SK-N-MC (cell line): ENCODE results near the gene RTN3.
"Not testable (repeated sequence)": the region's sequence is repeated elsewhere in the genome, so short reads cannot be mapped to it uniquely, and the experiment has no call there.

Source experiments
- DNase-seq: peaks from one replicate; pipeline ENCODE4 v3.0.0-alpha.2; 2011; ENCODE audit warnings: low read depth, low spot score
- H3K27ac ChIP-seq: fragments of 200-600 bp; sonication (generic); 2 replicates; pipeline ENCODE4 v1.5.1; 2016; ENCODE audit warnings: mixed run types
- H3K36me3 ChIP-seq: fragments of 200-600 bp; sonication (generic); 2 replicates; pipeline ENCODE4 v1.6.1; 2017; ENCODE audit warnings: antibody characterized with exemption, low read length, mixed read lengths; ENCODE audit not compliant: insufficient read depth
- H3K4me3 ChIP-seq: fragments of 200-600 bp; sonication (generic); 2 replicates; pipeline ENCODE4 v1.5.1; 2016
- H3K9ac ChIP-seq: fragments of 200-600 bp; sonication (generic); 2 replicates; pipeline ENCODE4 v1.8.0; 2017; ENCODE audit warnings: mixed run types, mixed read lengths; ENCODE audit not compliant: insufficient read length
- H3K9me3 ChIP-seq: fragments of 200-600 bp; sonication (generic); 2 replicates; pipeline ENCODE4 v1.6.1; 2017; ENCODE audit warnings: low read depth, mild to moderate bottlenecking, antibody characterized with exemption, low read length, moderate library complexity, mixed read lengths
- EZH2 ChIP-seq: fragments of 200-600 bp; sonication (generic); IDR thresholded peaks from one replicate; pipeline ENCODE4 v1.6.1; 2017; ENCODE audit warnings: antibody characterized with exemption
- FOXP2 ChIP-seq: optimal IDR thresholded peaks from 2 replicates; pipeline ENCODE3; 2011; ENCODE audit warnings: mild to moderate bottlenecking, moderate library complexity; ENCODE audit not compliant: insufficient read depth; ENCODE audit errors: extremely low read length, control extremely low read depth
- POLR2AphosphoS5 ChIP-seq: IDR thresholded peaks from 2 replicates; pipeline ENCODE4 v1.6.1; 2012; ENCODE audit warnings: mild to moderate bottlenecking, low read depth, low read length, borderline replicate concordance

Gene RTN3

GRCh38 chr11:63672156-63672463 lies 9.2 kb upstream of the RTN3 start:
- Histone ChIP-seq H3K9me3 (no peaks in the 10 kb centered on the region), H3K36me3 (no peaks in the 10 kb centered on the region; the same call in 1 of the 2 replicates), H3K27ac (no peak overlapping the region), H3K4me3 (no peak overlapping the region), H3K9ac (no peak overlapping the region)
- TF ChIP-seq FOXP2 (no peak), POLR2AphosphoS5 (no peak), EZH2 (no peak)
- no peak for DNase-seq

- no peak for DNase-seq
- Histone ChIP-seq H3K9me3 (no peaks in the 10 kb centered on the region), H3K27ac (0 out of 2 replicates have a peak overlapping the region, but pooled peaks have one; percentile 28), H3K9ac (no peak overlapping the region), H3K4me3 (no peak overlapping the region), H3K36me3 (no peaks in the 10 kb centered on the region)
- TF ChIP-seq EZH2 (no peak), POLR2AphosphoS5 (no peak), FOXP2 (no peak)
These were observed 8.3 kb upstream of the RTN3 start for GRCh38 chr11:63672936-63673539.

- Histone ChIP-seq H3K9me3 (no peaks in the 10 kb centered on the region), H3K4me3 (no peak overlapping the region), H3K27ac (0 out of 2 replicates have a peak overlapping the region, but pooled peaks have one; percentile 28)
These were observed 7.7 kb upstream of the RTN3 start for GRCh38 chr11:63673579-63673978.

GRCh38 chr11:63680834-63681320 lies 423 bp upstream of the RTN3 start:
- TF ChIP-seq EZH2 (no peak), POLR2AphosphoS5 (no peak), FOXP2 (peak; percentile 82)
- peak overlapping the region; percentile 92 for H3K4me3 ChIP-seq
- H3K27ac ChIP-seq, result peak overlapping the region; percentile 91
- H3K36me3 ChIP-seq, result no peaks in the 10 kb centered on the region
- H3K9me3 ChIP-seq, result no peaks in the 10 kb centered on the region
- H3K9ac ChIP-seq, result peak overlapping the region; percentile 30
- no peak for DNase-seq

More at GRCh38 chr11:63673579-63673978, 7.7 kb upstream of the RTN3 start:
- Histone ChIP-seq H3K9ac (no peak overlapping the region), H3K36me3 (no peaks in the 10 kb centered on the region)
- no peak for TF ChIP-seq FOXP2
- no peak for DNase-seq

- no peaks in the 10 kb centered on the region for H3K9me3 ChIP-seq
- no peak for DNase-seq
- peak overlapping the region; percentile 90 for H3K27ac ChIP-seq
- no peaks in the 10 kb centered on the region for H3K36me3 ChIP-seq
- H3K4me3 ChIP-seq, result peak overlapping the region; percentile 92
- TF ChIP-seq EZH2, result no peak
- TF ChIP-seq POLR2AphosphoS5, result no peak
- no peak for TF ChIP-seq FOXP2
- peak overlapping the region; percentile 83 for H3K9ac ChIP-seq
These were observed 1.0 kb downstream of the RTN3 start for GRCh38 chr11:63682066-63683021.

- H3K36me3 ChIP-seq, result no peaks in the 10 kb centered on the region
- no peak for DNase-seq
- H3K9me3 ChIP-seq, result no peaks in the 10 kb centered on the region
- TF ChIP-seq FOXP2, result no peak
- no peak for TF ChIP-seq EZH2
- TF ChIP-seq POLR2AphosphoS5, result no peak
- peak overlapping the region; percentile 90 for H3K27ac ChIP-seq
- peak overlapping the region; percentile 83 for H3K9ac ChIP-seq
- H3K4me3 ChIP-seq, result peak overlapping the region; percentile 92
These were observed 2.1 kb downstream of the RTN3 start for GRCh38 chr11:63683133-63683991.

GRCh38 chr11:63685158-63685721 lies 3.9 kb downstream of the RTN3 start:
- H3K27ac ChIP-seq, result peak overlapping the region; percentile 88
- peak overlapping the region; percentile 61 for H3K9ac ChIP-seq
- DNase-seq, H3K9me3 ChIP-seq, H3K36me3 ChIP-seq: not testable (repeated sequence)
- H3K4me3 ChIP-seq, result peak overlapping the region; percentile 63

- peak overlapping the region; percentile 32 for H3K9ac ChIP-seq
- H3K27ac ChIP-seq, result peak overlapping the region; percentile 88
- DNase-seq, result no peak
- H3K4me3 ChIP-seq, result peak overlapping the region; percentile 46
- no peak for TF ChIP-seq POLR2AphosphoS5
- peaks cover 10% of the 10 kb centered on the region for H3K36me3 ChIP-seq
- H3K9me3 ChIP-seq, result no peaks in the 10 kb centered on the region
These were observed 5.6 kb downstream of the RTN3 start for GRCh38 chr11:63686926-63687325.
